A673 (cell line): ENCODE measurements around the gene GZMM. TPM values are rescaled to one million over a fixed set of nuclear protein-coding genes. Genes with fewer than 3 reads are reported as not detected.

Experiments
- BruUV-seq: library from RNA; stranded (reverse); fragments of 400-500 nt; replicated peaks from 2 replicates; lab custom pipeline; 2021; lab: Mats Ljungman, UMichigan
- CTCF ChIA-PET: fragments of 300-600 bp; sonication (Branson Sonifier 250); formaldehyde crosslinking; loops from one replicate; lab custom pipeline; 2022; ENCODE audit warnings: antibody characterized with exemption; lab: Charles Lee
- POLR2A ChIA-PET: fragments of 300-600 bp; sonication (Branson Sonifier 250); formaldehyde crosslinking; loops from one replicate; lab custom pipeline; 2022; ENCODE audit warnings: antibody characterized with exemption; ENCODE audit not compliant: low non-redundant PET; lab: Charles Lee
- DNase-seq: peaks from one replicate; pipeline ENCODE4 v3.0.0-alpha.2; 2015; ENCODE audit warnings: low spot score
- H3K27ac ChIP-seq: fragments of 200-600 bp; sonication (generic); 2 replicates; pipeline ENCODE4 v1.5.1; 2016; ENCODE audit warnings: mixed run types, low read depth, mild to moderate bottlenecking, mixed read lengths, antibody characterized with exemption, low read length; ENCODE audit not compliant: poor library complexity, severe bottlenecking
- H3K27me3 ChIP-seq: fragments of 200-600 bp; sonication (generic); replicated peaks from 2 replicates; pipeline ENCODE4 v1.6.1; 2017; ENCODE audit warnings: mixed run types, low read depth, mild to moderate bottlenecking, mixed read lengths, antibody characterized with exemption, low read length; ENCODE audit not compliant: insufficient read depth, poor library complexity
- H3K36me3 ChIP-seq: fragments of 200-600 bp; sonication (generic); 2 replicates; pipeline ENCODE4 v1.6.1; 2016; ENCODE audit warnings: mixed run types, mild to moderate bottlenecking, mixed read lengths, antibody characterized with exemption, low read length; ENCODE audit not compliant: insufficient read depth, poor library complexity, severe bottlenecking
- H3K4me1 ChIP-seq: fragments of 200-600 bp; sonication (generic); 2 replicates; pipeline ENCODE4 v1.6.1; 2017; ENCODE audit warnings: mixed run types, mild to moderate bottlenecking, mixed read lengths, antibody characterized with exemption, low read length; ENCODE audit not compliant: insufficient read depth, poor library complexity, severe bottlenecking
- H3K4me3 ChIP-seq: fragments of 200-600 bp; sonication (generic); 2 replicates; pipeline ENCODE4 v1.5.1; 2016; ENCODE audit warnings: low read depth, mixed run types, mild to moderate bottlenecking, mixed read lengths, low read length; ENCODE audit not compliant: poor library complexity, severe bottlenecking
- H3K9me3 ChIP-seq: fragments of 200-600 bp; sonication (generic); 2 replicates; pipeline ENCODE4 v1.6.1; 2016; ENCODE audit warnings: mixed run types, low read depth, mild to moderate bottlenecking, mixed read lengths, antibody characterized with exemption, low read length; ENCODE audit not compliant: poor library complexity, severe bottlenecking
- EZH2 ChIP-seq: fragments of 200-600 bp; sonication (generic); IDR thresholded peaks from 2 replicates; pipeline ENCODE4 v1.6.1; 2017; ENCODE audit warnings: borderline replicate concordance, low read depth, mild to moderate bottlenecking, mixed read lengths, antibody characterized with exemption, low read length; ENCODE audit not compliant: poor library complexity, severe bottlenecking
- intact Hi-C: fragments of 100-400 bp; cut with micrococcal nuclease; formaldehyde crosslinking; loops from one replicate; pipeline ENCODE4 v1.10.0; 2022; ENCODE audit not compliant: unreplicated experiment
- total RNA-seq: library from RNA; stranded (reverse); gene quantifications from 2 replicates; pipeline ENCODE4 v1.2.3, GENCODE V29; 2021
- TF ChIP-seq, protein P1 (sequence below): fragments of 300-800, 200-600 bp; sonication (generic); conservative IDR thresholded peaks from 2 replicates; pipeline ENCODE4 v1.5.1; 2017; ENCODE audit warnings: low read depth, mild to moderate bottlenecking, antibody characterized with exemption, low read length, moderate library complexity, mixed read lengths

GZMM gene
- total RNA-seq, 1 experiment from 2014 or later: 2.5 TPM

DNA sequence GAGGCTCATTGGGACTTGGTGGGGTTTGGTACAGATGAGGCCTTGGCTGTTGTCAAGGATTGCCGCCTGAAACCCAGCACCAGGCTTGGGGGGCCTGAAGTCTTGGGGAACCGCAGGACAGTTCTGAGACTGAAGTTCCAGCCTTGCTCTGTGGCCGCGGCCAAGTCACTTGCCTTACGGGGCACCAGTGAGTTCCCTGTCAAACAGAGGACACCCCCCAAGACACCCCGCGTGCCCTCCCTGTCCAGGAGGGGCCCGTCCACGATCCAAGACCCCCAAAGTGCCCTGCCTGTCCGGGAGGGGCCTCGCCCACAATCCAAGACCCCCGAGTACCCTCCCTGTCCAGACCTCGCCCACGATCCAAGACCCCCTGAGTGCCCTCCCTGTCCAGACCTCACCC is 9.8 kb upstream of the GZMM start:
- Histone ChIP-seq H3K36me3 (peaks cover 33% of the 10 kb centered on the region), H3K9me3 (no peaks in the 10 kb centered on the region), H3K27ac (peak overlapping the region; percentile 93), H3K4me3 (peak overlapping the region; percentile 100), H3K27me3 (no peaks in the 10 kb centered on the region), H3K4me1 (peaks cover 13% of the 10 kb centered on the region)
- no TSS peak for BruUV-seq
- intact Hi-C loops: loop anchor here (5.0 kb wide), 1 partner anchor 38 kb away; the partner anchor contains the start of gene BSG
- TF ChIP-seq, protein P1, sequence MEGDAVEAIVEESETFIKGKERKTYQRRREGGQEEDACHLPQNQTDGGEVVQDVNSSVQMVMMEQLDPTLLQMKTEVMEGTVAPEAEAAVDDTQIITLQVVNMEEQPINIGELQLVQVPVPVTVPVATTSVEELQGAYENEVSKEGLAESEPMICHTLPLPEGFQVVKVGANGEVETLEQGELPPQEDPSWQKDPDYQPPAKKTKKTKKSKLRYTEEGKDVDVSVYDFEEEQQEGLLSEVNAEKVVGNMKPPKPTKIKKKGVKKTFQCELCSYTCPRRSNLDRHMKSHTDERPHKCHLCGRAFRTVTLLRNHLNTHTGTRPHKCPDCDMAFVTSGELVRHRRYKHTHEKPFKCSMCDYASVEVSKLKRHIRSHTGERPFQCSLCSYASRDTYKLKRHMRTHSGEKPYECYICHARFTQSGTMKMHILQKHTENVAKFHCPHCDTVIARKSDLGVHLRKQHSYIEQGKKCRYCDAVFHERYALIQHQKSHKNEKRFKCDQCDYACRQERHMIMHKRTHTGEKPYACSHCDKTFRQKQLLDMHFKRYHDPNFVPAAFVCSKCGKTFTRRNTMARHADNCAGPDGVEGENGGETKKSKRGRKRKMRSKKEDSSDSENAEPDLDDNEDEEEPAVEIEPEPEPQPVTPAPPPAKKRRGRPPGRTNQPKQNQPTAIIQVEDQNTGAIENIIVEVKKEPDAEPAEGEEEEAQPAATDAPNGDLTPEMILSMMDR: no peak
- TF ChIP-seq EZH2: no peak
- DNase-seq: no peak
- CTCF ChIA-PET: no interaction called here
- POLR2A ChIA-PET: no interaction called here

DNA sequence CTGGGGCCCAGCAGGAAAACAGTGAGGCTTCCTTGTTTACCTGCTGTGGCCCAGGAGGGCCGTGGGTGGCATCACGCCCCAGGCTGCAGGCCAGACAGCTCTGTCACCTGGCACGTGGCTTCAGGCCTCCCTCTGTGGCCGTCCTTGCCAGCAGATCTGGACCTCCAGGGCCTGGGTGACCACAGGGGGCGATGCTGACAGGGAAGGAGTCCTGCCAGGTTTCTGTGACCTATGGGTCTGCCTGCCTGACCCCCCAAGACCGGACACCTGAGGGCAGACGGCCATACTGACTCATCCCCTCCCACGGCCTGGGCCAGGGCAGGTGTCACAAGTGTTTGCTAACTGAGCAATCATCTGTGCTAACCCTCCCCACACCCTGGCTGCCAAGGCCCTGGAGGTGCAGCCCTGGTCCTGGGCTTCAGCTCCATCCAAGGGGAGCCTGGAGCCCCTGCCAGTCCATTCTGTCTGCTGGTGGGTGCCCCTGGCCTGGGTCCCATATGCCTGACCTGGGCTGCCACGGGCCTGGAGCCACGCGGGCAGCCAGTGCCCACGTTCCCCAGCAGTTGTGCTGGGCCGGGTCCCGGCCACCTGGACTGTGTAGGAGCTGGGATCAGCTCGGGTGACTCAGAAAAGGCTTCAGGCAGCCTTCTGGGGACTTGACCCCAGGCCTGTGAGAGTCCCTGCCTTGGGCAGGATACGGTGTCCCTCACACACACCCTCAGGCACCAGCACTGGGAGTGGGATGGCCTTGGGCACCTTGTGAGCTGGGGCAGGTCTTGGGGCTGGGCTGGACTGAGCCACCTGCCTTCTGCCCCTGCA is 8.6 kb upstream of the GZMM start:
- Histone ChIP-seq H3K4me1 (peaks cover 13% of the 10 kb centered on the region), H3K9me3 (no peaks in the 10 kb centered on the region), H3K27me3 (no peaks in the 10 kb centered on the region), H3K4me3 (no peak overlapping the region), H3K36me3 (peaks cover 33% of the 10 kb centered on the region), H3K27ac (no peak overlapping the region)
- no TSS peak for BruUV-seq
- TF ChIP-seq, protein P1: no peak
- no peak for TF ChIP-seq EZH2
- POLR2A ChIA-PET: no interaction called here
- DNase-seq: no peak
- CTCF ChIA-PET: no interaction called here
- intact Hi-C loops: no loop called here

DNA sequence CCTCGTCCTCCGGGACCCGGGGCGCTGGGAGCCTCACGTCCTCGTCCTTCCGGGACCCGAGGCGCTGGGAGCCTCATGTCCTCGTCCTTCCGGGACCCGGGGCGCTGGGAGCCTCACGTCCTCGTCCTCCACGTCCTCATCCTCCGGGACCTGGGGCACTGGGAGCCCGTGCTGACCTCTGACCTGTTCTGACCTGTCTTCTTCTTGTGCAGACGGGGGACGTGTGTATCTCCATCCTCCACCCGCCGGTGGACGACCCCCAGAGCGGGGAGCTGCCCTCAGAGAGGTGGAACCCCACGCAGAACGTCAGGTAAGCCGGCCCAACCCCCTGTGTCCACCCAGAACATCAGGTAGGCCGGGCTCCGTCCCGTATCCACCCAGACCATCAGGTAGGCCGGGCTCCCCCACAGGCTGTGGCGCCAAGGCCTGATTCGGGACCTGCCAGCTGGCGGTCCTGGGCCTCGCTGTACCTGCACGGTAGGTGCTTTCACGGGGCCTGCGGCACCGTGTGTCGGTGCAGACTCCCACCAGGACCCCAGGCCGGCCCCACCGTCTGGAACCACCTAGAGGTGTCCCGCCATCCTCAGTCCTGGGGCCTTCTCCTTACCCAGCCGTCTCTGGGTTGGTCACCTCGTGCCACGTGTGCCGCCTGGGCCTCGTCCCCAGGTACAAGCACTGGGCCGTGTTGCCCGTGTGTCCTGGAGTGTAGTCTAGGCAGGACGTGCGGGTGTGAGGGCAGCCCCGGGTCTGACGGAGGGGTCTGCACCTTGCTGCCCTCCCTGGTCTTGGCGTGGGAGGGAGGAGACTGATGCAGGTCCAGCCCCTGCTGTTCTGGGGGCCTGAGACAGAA is 7.6 kb upstream of the GZMM start:
- no TSS peak for BruUV-seq
- ChIA-PET CTCF (no interaction called here), POLR2A (no interaction called here)
- H3K4me3 ChIP-seq: no peak overlapping the region
- H3K9me3 ChIP-seq: no peaks in the 10 kb centered on the region
- DNase-seq: no peak
- no peak overlapping the region for H3K27ac ChIP-seq
- H3K27me3 ChIP-seq: no peaks in the 10 kb centered on the region
- peaks cover 9% of the 10 kb centered on the region for H3K4me1 ChIP-seq
- TF ChIP-seq, protein P1: no peak
- TF ChIP-seq EZH2: no peak
- intact Hi-C loops: no loop called here
- peaks cover 36% of the 10 kb centered on the region for H3K36me3 ChIP-seq
